A549 (cell line): ENCODE measurements around the gene SLC9A9. TPM values are rescaled to one million over a fixed set of nuclear protein-coding genes. Genes with fewer than 3 reads are reported as not detected.

Source experiments
- ATAC-seq, 2 experiments: fragments of 200-7000 bp in 1 of 2; fragments of >200 bp in 1 of 2; cut with Nextera tagmentation in 1 of 2; cut with Tn5 transposase in 1 of 2; 3 replicates each; pipeline versions ENCODE4 v1.8.0 to v1.9.1; 2018 to 2020; ENCODE audit warnings: mild to moderate bottlenecking in 1 of 2, moderate library complexity in 1 of 2
- CTCF ChIA-PET: fragments of 300-600 bp; sonication (Branson Sonifier 250); formaldehyde crosslinking; extraction: SDS; loops from one replicate; lab custom pipeline; 2021; ENCODE audit warnings: antibody characterized with exemption, inconsistent platforms; lab: Yijun Ruan, JAX
- POLR2A ChIA-PET: fragments of 350-600 bp; formaldehyde crosslinking; extraction: SDS; loops from one replicate; lab custom pipeline; 2021; ENCODE audit warnings: antibody characterized with exemption, inconsistent platforms; lab: Yijun Ruan, JAX
- DNase-seq, 2 experiments: peaks; one replicate each; pipeline versions ENCODE4 v3.0.0 to v3.0.0-alpha.2; 2011 to 2016; ENCODE audit warnings: low read depth in 1 of 2, low spot score in 1 of 2
- FAIRE-seq: peaks from 2 replicates; lab custom pipeline; 2011; peaks lifted over from hg19 to GRCh38; lab: Jason Lieb, UNC
- H3K27ac ChIP-seq, 2 experiments: fragments of >200 bp; sonication (Bioruptor Twin); formaldehyde crosslinking; 3 replicates each; pipeline ENCODE4 v1.5.1; 2016 to 2017
- H3K4me1 ChIP-seq: fragments of >200 bp; sonication (Bioruptor Twin); formaldehyde crosslinking; 3 replicates; pipeline ENCODE4 v1.6.1; 2016
- H3K4me2 ChIP-seq: fragments of >200 bp; sonication (Bioruptor Twin); formaldehyde crosslinking; 3 replicates; pipeline ENCODE4 v1.6.1; 2016
- H3K4me3 ChIP-seq: fragments of >200 bp; sonication (Bioruptor Twin); formaldehyde crosslinking; 3 replicates; pipeline ENCODE4 v1.5.1; 2016
- H3K9me3 ChIP-seq: fragments of >200 bp; sonication (Bioruptor Twin); formaldehyde crosslinking; 3 replicates; pipeline ENCODE4 v1.6.1; 2016
- BCL3 ChIP-seq: fragments of >200 bp; sonication (Bioruptor Twin); formaldehyde crosslinking; IDR thresholded peaks from 3 replicates; pipeline ENCODE4 v1.6.1; 2016
- BHLHE40 ChIP-seq: IDR thresholded peaks from 2 replicates; pipeline ENCODE4 v1.6.1; 2012; ENCODE audit warnings: low read depth, low read length, inconsistent platforms
- CEBPB ChIP-seq, 2 experiments: fragments of >200 bp in 1 of 2; sonication (Bioruptor Twin) in 1 of 2; formaldehyde crosslinking in 1 of 2; IDR thresholded peaks; 2 replicates each; pipeline ENCODE4 v1.6.1; 2012 to 2016
- CTCF ChIP-seq: fragments of >200 bp; sonication (Bioruptor Twin); formaldehyde crosslinking; IDR thresholded peaks from 3 replicates; pipeline ENCODE4 v1.5.1; 2016
- E2F6 ChIP-seq: IDR thresholded peaks from 2 replicates; pipeline ENCODE4 v1.6.1; 2012; ENCODE audit warnings: low read depth, borderline replicate concordance
- FOSB ChIP-seq: fragments of 250-450 bp; sonication (Bioruptor Pico); IDR thresholded peaks from 2 replicates; pipeline ENCODE4 v1.5.0; 2020; ENCODE audit warnings: mild to moderate bottlenecking, moderate library complexity
- FOSL2 ChIP-seq, 2 experiments: fragments of 450-650 bp in 1 of 2; fragments of >200 bp in 1 of 2; sonication (Bioruptor Twin) in 1 of 2; formaldehyde crosslinking; IDR thresholded peaks; 2 replicates each; pipeline versions ENCODE4 v1.5.0 to v1.6.1; 2016 to 2020; ENCODE audit warnings: mild to moderate bottlenecking in 1 of 2, moderate library complexity in 1 of 2
- FOXS1 ChIP-seq: fragments of 250-450 bp; sonication (Bioruptor Pico); IDR thresholded peaks from 2 replicates; pipeline ENCODE4 v1.5.0; 2020; ENCODE audit warnings: mild to moderate bottlenecking, moderate library complexity
- HOXB13 ChIP-seq: fragments of 250-450 bp; sonication (Bioruptor Pico); IDR thresholded peaks from 2 replicates; pipeline ENCODE4 v1.5.0; 2020; ENCODE audit warnings: low read depth, mild to moderate bottlenecking, moderate library complexity
- MAFK ChIP-seq: fragments of 450-650 bp; IDR thresholded peaks from 2 replicates; pipeline ENCODE4 v1.6.1; 2014; ENCODE audit not compliant: partially characterized antibody
- MYC ChIP-seq: IDR thresholded peaks from 2 replicates; pipeline ENCODE4 v1.6.1; 2012; ENCODE audit warnings: mild to moderate bottlenecking, inconsistent platforms, low read length, improper control_type of control experiment, borderline replicate concordance
- NFE2L2 ChIP-seq: fragments of 150-350 bp; conservative IDR thresholded peaks from 2 replicates; pipeline ENCODE4 v1.6.1; 2014; ENCODE audit warnings: low read length
- NR3C1 ChIP-seq: fragments of >200 bp; sonication (Bioruptor Twin); formaldehyde crosslinking; IDR thresholded peaks from 3 replicates; pipeline ENCODE4 v1.6.1; 2017
- RCOR1 ChIP-seq: fragments of 150-350 bp; IDR thresholded peaks from 2 replicates; pipeline ENCODE4 v1.6.1; 2014; ENCODE audit warnings: antibody characterized with exemption, low read length, low read depth
- REST ChIP-seq: fragments of 200-600 bp; sonication (generic); IDR thresholded peaks from 2 replicates; pipeline ENCODE4 v1.6.1; 2016; ENCODE audit warnings: antibody characterized with exemption, mild to moderate bottlenecking, moderate library complexity
- RNF2 ChIP-seq: fragments of 200-600 bp; sonication (generic); IDR thresholded peaks from 2 replicates; pipeline ENCODE4 v1.6.1; 2016; ENCODE audit warnings: low read depth, mild to moderate bottlenecking, antibody characterized with exemption, moderate library complexity, borderline replicate concordance
- SREBF2 ChIP-seq: fragments of 450-650 bp; IDR thresholded peaks from 2 replicates; pipeline ENCODE4 v1.6.1; 2014; ENCODE audit warnings: mild to moderate bottlenecking, moderate library complexity
- TFCP2L1 ChIP-seq: fragments of 250-450 bp; sonication (Bioruptor Pico); IDR thresholded peaks from 2 replicates; pipeline ENCODE4 v1.5.0; 2021; ENCODE audit warnings: mild to moderate bottlenecking
- ZC3H11A ChIP-seq: fragments of 450-650 bp; IDR thresholded peaks from 2 replicates; pipeline ENCODE4 v1.6.1; 2014; ENCODE audit warnings: antibody characterized with exemption, mild to moderate bottlenecking
- WGBS: methylation state at CpG from one replicate; pipeline ENCODE4 v1.1.6; 2017; ENCODE audit errors: missing lambda C conversion rate; 5-methylcytosine and 5-hydroxymethylcytosine counted together
- polyA plus RNA-seq, 4 experiments: library from polyadenylated mRNA; depleted of rRNA in 3 of 4; stranded (reverse); fragments of >200 nt; fragmentation: RNase III in 1 of 4; extraction: RNeasy Plus Mini Kit Qiagen cat#74134 plus additional on column Dnase treatment in 1 of 4; gene quantifications; 2 replicates in 3 of 4; 3 replicates in 1 of 4; pipeline ENCODE4 v1.2.3, GENCODE V29; 2011 to 2017

Gene SLC9A9
- polyA plus RNA-seq, 2 of the 4 experiments (the other 2 are of a cell fraction): 0.10 to 0.32 TPM

GRCh38 chr3:143510601-143511000 is 337.7 kb downstream of the SLC9A9 start:
- no peak for DNase-seq
- no peak for TF ChIP-seq E2F6
- TF ChIP-seq RCOR1: no peak
- no peak for TF ChIP-seq BCL3
- no peak for TF ChIP-seq SREBF2
- no peak for TF ChIP-seq ZC3H11A
- TF ChIP-seq FOXS1 (CRISPR knock-in tag): no peak
- TF ChIP-seq FOSB (CRISPR knock-in tag): no peak
- TF ChIP-seq RNF2: no peak
- no peak for TF ChIP-seq REST
- no peak for TF ChIP-seq NFE2L2
- no peak for TF ChIP-seq HOXB13 (CRISPR knock-in tag)
- TF ChIP-seq MYC: no peak
- no peak for TF ChIP-seq NR3C1
- no peak for TF ChIP-seq CEBPB (IDR thresholded peaks at IDR 0.05)
- TF ChIP-seq MAFK: no peak
- TF ChIP-seq TFCP2L1 (CRISPR knock-in tag): no peak
- TF ChIP-seq BHLHE40: no peak
- TF ChIP-seq FOSL2 (IDR thresholded peaks at IDR 0.05): no peak
- TF ChIP-seq FOSL2 (CRISPR knock-in tag; IDR thresholded peaks at IDR 0.05): no peak
- no peak for TF ChIP-seq CTCF
- H3K4me3 ChIP-seq: no peak overlapping the region
- no peak for ATAC-seq
- H3K27ac ChIP-seq: no peak overlapping the region
- H3K4me2 ChIP-seq: no peak overlapping the region
- ChIA-PET POLR2A (no interaction called here), CTCF (no interaction called here)
- FAIRE-seq: no peak
- no peaks in the 10 kb centered on the region for H3K9me3 ChIP-seq
- 95% methylated on average over 1 of the region's 1 CpG for WGBS
- H3K4me1 ChIP-seq: peaks cover 13% of the 10 kb centered on the region; the same call in 2 of the 3 replicates
